RPMI7951 (cell line): ENCODE results near the gene PLCB1. TPM values are rescaled to one million over a fixed set of nuclear protein-coding genes. Genes with fewer than 3 reads are reported as not detected.

ENCODE experiments used
- DNase-seq: peaks from one replicate; pipeline ENCODE4 v3.0.0-alpha.2; 2012; ENCODE audit warnings: low read depth
- total RNA-seq: library from RNA; depleted of rRNA; stranded (reverse); fragments of >200 nt; shearing (Covaris generic); gene quantifications from 2 replicates; pipeline ENCODE4 v1.2.3, GENCODE V29; 2014

Gene PLCB1
- total RNA-seq, 1 experiment from 2014 or later, result 28.4 TPM

GRCh38 chr20:8301655-8302054, 169.6 kb downstream of the PLCB1 start:
- no peak for DNase-seq

GRCh38 chr20:8303651-8304050, 171.6 kb downstream of the PLCB1 start:
- DNase-seq, result no peak

GRCh38 chr20:8304124-8304816, 172.2 kb downstream of the PLCB1 start:
- DNase-seq, result no peak

- DNase-seq, result peak; percentile 42
Measured at GRCh38 chr20:8305449-8305978, 173.4 kb downstream of the PLCB1 start.

- no peak for DNase-seq
Measured at GRCh38 chr20:8306937-8307336, 174.9 kb downstream of the PLCB1 start.

GRCh38 chr20:8309634-8310033, 177.6 kb downstream of the PLCB1 start:
- no peak for DNase-seq

GRCh38 chr20:8310618-8311017, 178.6 kb downstream of the PLCB1 start:
- DNase-seq, result no peak

GRCh38 chr20:8313073-8313472, 181.0 kb downstream of the PLCB1 start:
- DNase-seq, result no peak

- no peak for DNase-seq
Measured at GRCh38 chr20:8315639-8316573, 183.8 kb downstream of the PLCB1 start.

GRCh38 chr20:8317448-8317847, 185.4 kb downstream of the PLCB1 start:
- DNase-seq, result no peak

- no peak for DNase-seq
Measured at GRCh38 chr20:8318965-8319625, 187.0 kb downstream of the PLCB1 start.

- no peak for DNase-seq
Measured at GRCh38 chr20:8320306-8320705, 188.2 kb downstream of the PLCB1 start.

- no peak for DNase-seq
Measured at GRCh38 chr20:8321001-8321400, 188.9 kb downstream of the PLCB1 start.

GRCh38 chr20:8322662-8323217, 190.7 kb downstream of the PLCB1 start:
- DNase-seq, result no peak

- no peak for DNase-seq
Measured at GRCh38 chr20:8326191-8326590, 194.1 kb downstream of the PLCB1 start.

- no peak for DNase-seq
Measured at GRCh38 chr20:8326899-8327298, 194.8 kb downstream of the PLCB1 start.

- DNase-seq, result no peak
Measured at GRCh38 chr20:8328189-8328588, 196.1 kb downstream of the PLCB1 start.

- no peak for DNase-seq
Measured at GRCh38 chr20:8330319-8330784, 198.3 kb downstream of the PLCB1 start.

- peak; percentile 53 for DNase-seq
Measured at GRCh38 chr20:8330785-8331695, 199.0 kb downstream of the PLCB1 start.

GRCh38 chr20:8331740-8332412, 199.8 kb downstream of the PLCB1 start:
- DNase-seq, result peak; percentile 85
